Measurements from ENCODE around the gene GSTM3. TPM values are rescaled to one million over a fixed set of nuclear protein-coding genes. Genes with fewer than 3 reads are reported as not detected.
A peak's percentile ranks its signal among the peaks of the same experiment; 100 is the strongest.

GSTM3 gene
- total RNA-seq (2014; rRNA removed; shearing (Covaris generic)): 0.51 and 0.55 TPM in 2 replicates

DNA sequence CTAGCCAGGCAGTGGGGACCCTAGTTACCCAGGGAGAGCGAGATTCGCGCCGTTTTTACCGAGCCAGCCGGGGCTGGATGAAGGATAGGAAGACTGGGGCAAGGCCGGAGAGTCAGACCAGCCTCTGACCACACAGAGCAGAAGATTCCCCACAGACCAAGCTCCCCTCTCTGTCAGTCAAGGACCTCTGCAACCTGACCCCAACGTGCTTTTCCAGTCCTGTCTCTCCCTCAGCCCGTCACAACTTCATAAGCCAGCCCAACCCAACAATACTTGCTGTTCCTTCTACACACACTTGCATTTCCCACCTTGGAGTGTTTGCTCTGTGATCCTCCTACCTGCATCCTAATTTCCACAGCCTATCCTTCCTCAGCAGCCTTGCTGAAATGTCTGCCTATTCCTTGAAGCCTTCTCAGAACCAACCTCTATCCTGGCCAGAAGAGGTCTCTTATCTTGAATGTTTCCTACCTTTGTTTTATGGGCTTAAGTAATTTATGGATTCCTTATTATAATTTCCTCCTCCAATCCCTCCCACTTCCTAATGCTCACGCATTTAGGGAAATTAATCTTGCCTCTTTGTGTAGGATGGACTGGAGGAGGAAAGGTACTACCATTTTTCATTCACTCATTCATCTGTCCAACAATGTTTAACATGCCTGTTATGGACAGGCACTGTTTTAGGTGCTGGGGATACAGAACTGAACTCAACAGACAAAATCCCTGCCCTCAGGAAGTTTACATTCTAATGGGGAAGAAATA, at the start of gene GSTM3:
Gene GSTM3, minus strand, starts transcription at position 424 of the 759 bp plus-strand sequence. CDS start 751 bp downstream, outside the sequence.
- in situ Hi-C loops (cut with HindIII; ENCODE audit: low sequenced_read_pairs): no loop called here
- DNase-seq (ENCODE audit: low spot score): peak; percentile 57

DNA sequence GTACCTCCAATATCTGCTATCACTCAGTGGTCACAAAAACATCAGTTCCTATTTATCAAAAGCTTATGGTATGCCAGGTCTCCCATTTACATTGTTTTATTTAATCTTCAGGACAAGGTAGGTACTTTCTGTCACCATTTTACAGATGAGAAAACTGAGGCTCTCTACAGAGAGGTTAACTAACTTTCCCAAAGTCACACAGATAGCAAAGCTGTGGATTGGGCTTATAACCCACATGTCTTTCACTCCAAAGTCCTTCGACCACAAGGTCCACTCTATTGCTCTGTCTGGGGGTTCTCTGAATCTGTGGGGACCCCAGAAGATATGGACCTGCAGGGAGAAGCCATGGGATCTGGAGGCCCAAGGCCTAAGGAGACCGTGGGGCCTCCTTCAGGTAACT, 49.5 kb upstream of the GSTM3 start:
- in situ Hi-C loops (cut with HindIII; ENCODE audit: low sequenced_read_pairs): no loop called here

DNA sequence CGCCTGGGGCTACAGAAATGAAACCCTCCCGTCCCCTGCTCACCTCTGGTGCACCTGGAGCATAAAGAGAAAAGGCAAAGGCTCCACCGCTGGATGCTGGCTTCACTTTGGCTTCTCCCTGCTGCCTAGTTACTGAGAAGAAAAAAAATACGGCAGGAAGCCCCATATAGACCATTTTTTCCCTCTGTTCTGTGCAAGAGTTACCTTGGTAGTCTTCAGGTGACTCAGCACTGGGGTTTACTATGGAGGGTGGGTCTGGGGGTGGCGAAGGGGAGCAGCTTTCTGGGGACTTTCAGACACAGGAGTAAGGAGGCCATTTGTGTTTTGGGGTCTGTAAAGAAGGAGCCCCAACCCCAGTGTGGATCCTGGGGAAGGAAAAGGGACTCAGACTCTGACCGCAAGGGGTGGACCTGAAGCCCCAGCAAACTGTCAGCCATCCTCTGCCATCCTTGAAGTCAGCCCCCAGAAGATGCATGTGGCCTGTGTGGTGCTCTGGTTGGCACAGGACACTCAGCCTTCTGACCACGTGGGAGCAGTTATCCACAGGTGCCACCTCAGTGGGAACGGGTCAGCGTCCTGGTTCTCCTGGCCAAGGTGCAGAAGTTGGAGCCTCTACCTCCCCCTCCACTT, 48.8 kb upstream of the GSTM3 start:
- DNase-seq (ENCODE audit: low spot score): no peak
- in situ Hi-C loops (cut with HindIII; ENCODE audit: low sequenced_read_pairs): no loop called here

More for the DNA sequence above, 49.5 kb upstream of the GSTM3 start:
- DNase-seq (ENCODE audit: low spot score): no peak

DNA sequence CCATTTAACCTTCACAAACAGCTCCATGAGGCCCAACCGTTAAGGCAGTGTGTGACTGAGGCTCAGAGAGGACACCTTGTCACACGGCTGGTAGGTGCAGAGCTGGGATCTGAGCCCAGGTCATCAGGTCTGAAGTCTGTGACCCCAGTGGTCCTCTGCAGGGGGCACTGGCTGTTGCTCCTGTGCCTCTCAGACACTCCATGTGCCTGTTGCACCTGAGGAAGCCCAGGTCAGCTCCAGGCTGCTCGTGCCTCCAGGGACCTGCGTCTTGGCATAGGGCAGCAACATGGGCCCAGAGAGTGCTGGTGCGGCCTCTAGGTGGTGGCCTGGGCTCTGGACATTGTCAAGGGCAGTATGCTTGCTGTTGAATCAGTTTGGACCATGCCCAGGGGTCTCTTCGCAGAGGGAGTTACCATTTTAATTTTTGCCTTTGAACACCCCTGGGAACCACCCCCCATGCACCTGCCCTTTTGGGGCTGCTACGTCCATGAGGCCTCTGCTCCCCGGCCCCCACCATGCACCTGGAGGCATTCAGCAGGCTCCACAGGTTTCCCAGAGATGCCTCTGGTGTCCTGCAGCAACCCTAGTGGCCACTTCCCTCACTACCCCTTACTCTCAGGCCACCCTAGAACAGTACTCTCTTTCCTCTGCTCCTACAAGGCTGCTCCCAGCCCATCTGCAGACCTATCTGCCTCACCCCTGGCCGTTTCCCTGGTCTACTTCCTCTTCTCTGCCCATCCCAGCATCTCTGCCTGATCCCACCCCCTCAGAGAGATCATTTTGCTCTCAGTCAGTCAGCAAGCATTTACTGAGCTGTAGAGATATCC, 48.1 kb upstream of the GSTM3 start:
- in situ Hi-C loops (cut with HindIII; ENCODE audit: low sequenced_read_pairs): no loop called here
- DNase-seq (ENCODE audit: low spot score): no peak

DNA sequence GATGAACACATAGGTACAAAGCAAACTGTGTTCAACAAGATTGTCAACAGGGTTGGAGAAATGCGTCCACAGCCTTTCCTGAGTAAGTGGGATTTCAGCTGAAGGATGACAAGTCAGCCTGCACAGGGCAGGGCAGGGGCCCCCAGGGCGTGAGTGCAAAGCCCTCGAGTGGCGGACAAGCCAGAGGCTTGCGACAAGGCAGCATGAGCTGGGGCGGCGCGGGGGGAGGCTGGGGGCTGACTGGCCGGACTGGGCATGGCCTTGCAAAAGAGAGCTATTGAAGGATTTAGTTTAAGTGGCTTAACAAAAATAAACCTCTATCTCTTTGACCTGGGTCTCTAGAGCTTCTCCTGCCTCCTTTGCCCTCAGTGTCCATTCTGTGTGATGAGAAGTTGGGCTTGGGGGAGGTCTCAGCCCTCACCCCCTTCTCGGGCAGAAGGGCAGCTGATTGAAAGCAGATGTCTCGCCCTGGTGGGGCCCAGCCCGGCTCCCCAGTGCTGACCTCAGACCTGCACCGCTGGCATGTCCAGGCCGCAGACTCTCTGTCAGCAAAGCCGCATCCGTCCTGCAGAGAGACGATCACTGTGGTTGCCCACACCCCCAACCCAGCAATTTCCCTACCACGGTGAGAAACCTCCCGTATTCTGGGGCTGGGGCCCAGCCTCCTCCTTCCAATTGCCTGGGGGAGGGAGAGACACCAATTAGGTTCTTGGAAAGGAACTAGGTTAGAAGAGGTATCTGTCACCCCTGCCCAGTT, 47.2 kb upstream of the GSTM3 start:
- in situ Hi-C loops (cut with HindIII; ENCODE audit: low sequenced_read_pairs): no loop called here
- no peak for DNase-seq (ENCODE audit: low spot score)

DNA sequence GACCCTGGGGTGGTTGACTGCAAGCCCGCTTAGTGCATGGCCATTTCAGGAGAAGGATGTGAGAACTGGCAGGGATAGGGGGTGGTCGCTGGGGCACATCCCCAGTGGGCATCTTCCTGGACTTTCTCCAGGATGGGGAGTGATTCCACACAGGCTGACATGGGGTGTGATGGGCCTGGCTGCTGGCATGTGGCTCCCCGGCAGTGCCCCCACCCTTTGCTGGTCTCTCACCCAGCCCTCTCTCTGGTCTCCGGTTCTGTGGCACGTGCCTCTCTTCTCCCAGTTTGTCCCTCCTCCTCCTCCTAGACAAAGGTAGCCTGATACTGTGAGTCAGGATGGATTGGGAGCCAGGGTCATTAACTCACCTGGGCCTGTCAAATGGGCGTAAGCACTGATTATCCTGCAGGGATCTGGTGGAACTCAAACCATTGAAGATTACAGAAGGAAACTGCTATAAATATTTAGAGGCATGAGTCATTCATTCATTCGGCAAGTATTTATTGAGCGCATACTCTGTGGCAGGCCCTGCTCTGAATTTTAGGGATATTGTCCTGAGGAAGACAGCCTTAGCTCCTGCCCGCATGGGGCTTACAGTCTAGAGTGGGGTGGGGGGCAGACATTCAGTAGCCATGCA, 46.5 kb upstream of the GSTM3 start:
- in situ Hi-C loops (cut with HindIII; ENCODE audit: low sequenced_read_pairs): no loop called here
- no peak for DNase-seq (ENCODE audit: low spot score)

DNA sequence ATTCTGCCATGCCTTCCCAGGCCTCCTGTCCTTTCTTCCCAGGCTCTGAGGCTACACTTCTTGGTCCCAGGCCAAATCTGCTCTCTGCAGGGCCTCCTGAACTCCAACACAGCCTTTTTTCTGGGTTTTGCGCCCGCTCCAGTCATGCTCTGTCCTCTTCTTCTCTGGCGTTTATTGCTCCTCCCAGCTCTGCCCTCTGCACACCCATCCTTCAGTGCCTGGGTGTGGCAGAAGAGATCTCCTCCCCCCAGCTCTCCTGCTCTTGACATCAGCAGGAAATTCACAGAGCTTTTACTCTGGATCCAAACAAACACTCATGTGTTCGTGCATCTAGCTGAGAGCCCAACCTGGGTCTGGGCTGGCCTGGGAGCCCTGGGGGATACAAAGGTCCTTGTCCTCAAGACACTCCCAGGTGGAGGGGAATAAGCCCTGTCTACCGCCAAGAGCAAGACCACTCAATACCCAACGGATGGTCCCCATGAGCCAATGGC, 45.7 kb upstream of the GSTM3 start:
- in situ Hi-C loops (cut with HindIII; ENCODE audit: low sequenced_read_pairs): no loop called here
- DNase-seq (ENCODE audit: low spot score): peak; percentile 26

DNA sequence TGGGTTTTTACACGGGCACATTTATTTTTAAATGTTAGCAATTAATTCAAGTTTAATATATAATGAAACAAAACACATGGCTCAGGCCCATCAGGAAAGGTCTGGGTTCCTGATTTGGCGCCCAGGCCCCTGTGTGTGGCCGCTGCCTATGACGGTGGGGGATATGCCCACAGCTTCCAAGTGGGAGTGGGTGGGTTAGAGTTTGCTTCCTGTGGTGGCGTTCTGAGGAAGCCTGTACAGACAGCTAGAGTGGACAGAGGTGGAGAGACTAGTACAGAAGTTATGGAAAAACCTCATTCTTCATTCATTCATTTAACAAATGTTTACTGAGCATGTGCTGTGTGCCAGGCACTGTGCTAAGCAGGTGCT, 45.3 kb upstream of the GSTM3 start:
- no peak for DNase-seq (ENCODE audit: low spot score)
- in situ Hi-C loops (cut with HindIII; ENCODE audit: low sequenced_read_pairs): no loop called here

DNA sequence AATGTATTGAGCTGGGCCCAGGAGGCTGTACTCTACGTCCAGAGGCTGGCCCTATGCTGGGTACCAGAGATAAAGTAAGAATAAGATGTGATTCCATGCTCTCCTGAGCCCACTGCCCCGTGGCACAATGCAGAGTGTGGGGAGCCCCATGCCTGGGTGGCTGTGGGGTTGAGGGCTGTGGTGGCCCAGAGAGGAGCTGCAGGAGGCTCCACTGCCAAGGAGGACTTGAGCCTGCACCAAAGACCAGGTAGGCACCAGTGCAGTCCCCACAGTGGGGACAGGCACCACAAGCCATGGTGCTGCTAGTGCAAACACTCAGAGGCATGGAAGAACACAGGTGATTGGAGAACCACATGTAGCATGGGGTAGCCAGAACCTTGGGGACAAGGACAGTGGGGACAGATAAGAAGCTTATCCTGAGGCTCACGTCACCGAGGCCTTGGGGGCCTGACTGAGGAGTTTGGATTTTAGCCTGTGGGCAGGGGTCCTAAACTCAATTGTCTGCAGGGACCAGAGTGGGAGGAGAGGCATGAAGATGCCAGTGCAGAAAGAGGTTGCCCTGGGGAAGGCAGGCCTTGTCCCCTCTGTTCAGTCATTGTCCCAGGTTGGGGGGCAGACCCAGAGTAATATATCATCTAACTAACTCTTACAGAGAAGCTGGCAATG, 44.7 kb upstream of the GSTM3 start:
- no peak for DNase-seq (ENCODE audit: low spot score)
- in situ Hi-C loops (cut with HindIII; ENCODE audit: low sequenced_read_pairs): no loop called here

DNA sequence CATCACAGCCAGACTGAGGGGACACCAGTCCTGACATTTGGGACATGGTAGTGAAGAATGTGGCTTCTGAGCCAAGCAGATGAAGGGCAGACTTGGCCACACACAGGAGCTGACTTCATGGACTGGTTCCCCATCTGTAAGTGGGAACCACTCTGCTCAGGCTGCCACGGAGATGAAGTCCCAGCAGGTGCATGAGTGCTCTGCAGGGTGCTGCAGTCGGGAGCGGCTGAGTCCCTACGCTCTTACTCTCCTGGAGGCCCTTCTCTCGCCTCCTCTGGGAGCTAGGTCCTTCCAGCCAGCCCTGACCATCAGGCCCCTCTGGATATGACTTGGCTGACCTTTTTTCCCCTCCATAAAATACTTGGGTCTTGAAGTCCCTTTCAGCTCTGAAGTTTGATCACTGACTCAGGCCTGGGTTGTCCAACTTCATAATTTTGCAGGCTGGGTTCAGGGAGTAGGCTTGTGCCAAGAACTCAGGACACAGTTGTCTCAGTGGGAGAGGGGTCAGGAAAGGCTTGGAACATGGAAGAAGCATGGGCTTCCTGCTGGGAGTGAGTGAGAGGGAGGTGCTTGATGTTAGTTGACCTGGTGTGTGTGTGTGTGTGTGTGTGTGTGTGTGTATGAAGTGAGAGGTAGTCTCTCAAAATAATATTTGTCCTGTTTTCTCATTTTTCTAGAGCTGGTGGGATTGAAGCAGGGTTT, 43.9 kb upstream of the GSTM3 start:
- no peak for DNase-seq (ENCODE audit: low spot score)
- in situ Hi-C loops (cut with HindIII; ENCODE audit: low sequenced_read_pairs): no loop called here

DNA sequence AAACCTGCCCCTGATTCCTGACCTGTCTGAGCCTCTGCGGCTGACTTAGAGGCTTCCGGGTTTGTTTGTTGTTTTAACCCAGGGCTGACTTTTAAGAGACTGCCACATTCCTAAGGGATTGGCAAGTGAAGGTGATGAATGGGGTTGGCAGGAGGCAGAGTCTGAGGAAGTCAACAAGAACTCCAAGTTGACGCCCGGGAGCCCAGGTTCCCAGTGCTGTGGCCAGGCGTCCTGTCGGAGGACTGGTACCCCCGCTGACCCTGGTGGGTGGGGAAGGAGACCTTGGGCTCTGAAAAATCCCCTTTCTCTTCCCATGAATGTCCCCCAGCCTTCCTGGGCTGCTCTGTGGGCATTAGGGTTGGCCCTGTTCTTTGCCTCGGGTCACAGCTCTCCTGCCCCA, 42.6 kb upstream of the GSTM3 start:
- in situ Hi-C loops (cut with HindIII; ENCODE audit: low sequenced_read_pairs): no loop called here
- DNase-seq (ENCODE audit: low spot score): no peak

DNA sequence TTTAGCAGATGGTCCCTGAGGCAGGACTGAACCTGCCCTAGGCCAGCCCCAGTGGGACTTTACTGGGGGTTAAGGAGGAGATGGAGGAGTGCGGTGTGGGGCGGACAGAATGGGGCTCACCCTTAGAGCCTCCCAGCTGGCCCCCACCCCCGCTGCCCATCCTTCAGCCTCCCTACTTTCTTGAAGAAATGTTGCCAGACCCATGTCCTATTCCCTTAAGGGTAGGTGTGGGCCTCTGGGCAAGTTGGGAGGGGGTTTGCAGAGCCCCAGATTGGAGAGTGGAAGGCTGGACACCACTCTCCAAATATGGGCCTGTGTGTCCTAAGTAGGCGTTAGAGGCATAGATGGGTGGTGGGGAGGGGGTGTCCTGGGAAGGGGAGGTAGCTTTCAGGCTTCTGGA, 42.1 kb upstream of the GSTM3 start:
- in situ Hi-C loops (cut with HindIII; ENCODE audit: low sequenced_read_pairs): no loop called here
- DNase-seq (ENCODE audit: low spot score): no peak

DNA sequence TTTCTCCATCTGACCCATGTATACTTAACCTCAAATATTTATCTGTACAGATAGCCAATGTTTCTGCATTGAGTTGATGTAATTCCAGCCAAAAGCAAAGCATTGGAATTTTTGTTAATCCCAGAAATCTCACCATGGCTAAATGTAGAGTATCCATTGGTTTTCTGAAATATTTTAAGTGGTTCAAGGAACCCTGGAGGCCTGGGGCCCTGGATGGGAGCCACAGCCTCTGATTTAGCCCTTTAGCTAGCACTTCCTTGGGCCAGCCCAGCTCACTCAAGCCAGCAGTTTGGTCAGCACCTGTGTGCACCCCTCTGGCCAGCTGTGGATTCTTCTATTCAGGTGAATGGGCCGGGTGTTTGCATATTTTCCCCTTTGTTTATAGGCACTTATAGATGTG, 41.7 kb upstream of the GSTM3 start:
- in situ Hi-C loops (cut with HindIII; ENCODE audit: low sequenced_read_pairs): no loop called here

DNA sequence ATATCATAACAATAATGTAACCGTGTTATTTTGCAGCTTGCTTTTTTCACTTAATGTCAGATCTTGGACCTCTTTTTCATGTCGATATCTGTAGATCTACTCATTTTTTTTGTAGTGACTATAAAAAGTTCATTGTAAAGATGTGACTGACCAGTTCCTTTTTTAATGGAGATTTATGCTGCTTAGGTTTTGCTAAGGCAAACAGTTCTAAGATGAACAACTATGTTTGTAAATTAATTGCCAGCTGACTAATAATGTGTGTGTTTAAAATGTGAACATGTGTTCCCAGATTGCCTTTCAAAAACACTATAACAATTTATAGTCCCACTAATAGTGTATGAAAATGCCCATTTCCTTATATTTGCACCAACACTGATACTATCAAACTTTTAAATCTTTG, 41.0 kb upstream of the GSTM3 start:
- DNase-seq (ENCODE audit: low spot score): no peak
- in situ Hi-C loops (cut with HindIII; ENCODE audit: low sequenced_read_pairs): no loop called here

More for the DNA sequence above, 41.7 kb upstream of the GSTM3 start:
- DNase-seq (ENCODE audit: low spot score): no peak

DNA sequence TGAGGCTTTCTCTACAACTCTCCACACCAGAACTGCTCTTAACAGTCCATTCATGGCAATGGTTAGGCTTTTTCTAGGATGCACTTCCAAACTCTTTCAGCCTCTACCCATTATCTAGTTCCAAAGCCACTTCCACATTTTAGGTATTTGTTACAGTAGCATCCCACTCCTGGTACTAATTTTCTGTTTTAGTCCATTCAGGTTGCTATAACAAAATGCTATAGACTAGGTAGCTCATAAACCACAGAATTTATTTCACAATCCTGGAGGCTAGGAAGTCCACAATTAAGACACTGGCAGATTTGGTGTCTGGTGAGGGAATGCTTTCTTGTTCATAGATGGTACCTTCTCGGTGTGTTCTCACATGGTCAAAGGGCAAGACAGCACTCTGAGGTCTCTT, 40.1 kb upstream of the GSTM3 start:
- no peak for DNase-seq (ENCODE audit: low spot score)
- in situ Hi-C loops (cut with HindIII; ENCODE audit: low sequenced_read_pairs): no loop called here

DNA sequence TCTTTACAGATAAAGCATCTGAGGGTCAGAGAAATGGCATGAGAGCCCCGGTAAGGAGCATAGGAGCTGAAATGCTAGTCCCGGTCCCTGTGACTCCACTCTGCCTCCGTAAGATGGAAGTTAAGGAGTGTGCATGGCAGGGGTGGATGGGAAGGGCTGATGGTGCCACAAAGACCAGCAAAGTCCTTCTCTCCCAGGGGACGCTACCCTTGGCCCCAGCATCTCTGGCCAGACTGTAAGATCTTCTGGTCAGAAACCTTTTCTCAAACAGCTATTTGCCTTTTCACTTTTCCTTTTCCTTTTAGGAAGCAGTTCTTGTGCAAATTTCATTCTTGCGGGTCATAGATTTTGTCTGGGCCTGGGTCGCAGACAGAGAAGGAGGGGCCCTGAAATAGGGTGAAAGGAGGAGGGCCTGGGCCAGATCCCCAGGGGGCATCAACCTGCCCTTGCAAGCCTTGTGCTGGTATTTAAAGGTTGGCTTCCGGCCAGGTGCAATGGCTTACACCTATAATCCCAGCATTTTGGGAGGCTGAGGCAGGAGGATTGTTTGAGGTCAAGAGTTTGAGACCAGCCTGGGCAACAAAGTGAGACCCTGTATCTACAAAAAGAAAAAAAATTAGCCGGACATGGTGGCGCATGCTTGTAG, 37.3 kb upstream of the GSTM3 start:
- no peak for DNase-seq (ENCODE audit: low spot score)
- in situ Hi-C loops (cut with HindIII; ENCODE audit: low sequenced_read_pairs): no loop called here

DNA sequence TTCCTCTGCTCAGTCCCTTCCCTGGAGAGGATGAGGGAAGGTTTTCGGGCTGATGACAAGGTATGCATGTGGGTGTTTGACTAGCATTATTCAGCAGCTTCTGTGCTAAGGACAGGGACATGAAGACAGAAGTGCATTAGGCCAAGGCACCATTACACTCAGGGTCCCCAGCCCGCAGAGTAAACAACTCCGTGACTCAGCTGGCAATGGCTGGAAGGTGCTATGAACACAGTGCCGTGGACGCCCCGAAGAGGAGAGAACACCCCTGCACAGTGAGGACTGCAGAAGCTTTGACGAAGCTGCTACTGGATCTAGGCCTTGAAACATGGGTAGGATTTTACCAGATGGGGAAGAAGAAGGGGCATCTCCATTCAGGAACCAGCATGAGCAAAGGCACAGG, 36.6 kb upstream of the GSTM3 start:
- in situ Hi-C loops (cut with HindIII; ENCODE audit: low sequenced_read_pairs): no loop called here
- no peak for DNase-seq (ENCODE audit: low spot score)

Measured in G401 (cell line).